Glutamatergic neuron (in vitro differentiated cells): ENCODE measurements around the gene OLA1. TPM values are rescaled to one million over a fixed set of nuclear protein-coding genes. Genes with fewer than 3 reads are reported as not detected.

ENCODE experiments used
- DNase-seq: peaks from one replicate; pipeline ENCODE4 v3.0.0; 2022
- H3K27ac Mint-ChIP-seq: one replicate; pipeline ENCODE4 v1.8.0; 2020; ENCODE audit warnings: mild to moderate bottlenecking, mixed read lengths, inconsistent platforms; ENCODE audit not compliant: unreplicated experiment
- H3K27me3 Mint-ChIP-seq: one replicate; pipeline ENCODE4 v1.8.0; 2020; ENCODE audit warnings: mild to moderate bottlenecking, moderate library complexity, mixed read lengths, inconsistent platforms; ENCODE audit not compliant: unreplicated experiment
- H3K36me3 Mint-ChIP-seq: one replicate; pipeline ENCODE4 v1.8.0; 2020; ENCODE audit warnings: mild to moderate bottlenecking, mixed read lengths, inconsistent platforms; ENCODE audit not compliant: unreplicated experiment
- H3K4me1 Mint-ChIP-seq: one replicate; pipeline ENCODE4 v1.8.0; 2020; ENCODE audit warnings: mild to moderate bottlenecking, low read depth, mixed read lengths, inconsistent platforms; ENCODE audit not compliant: unreplicated experiment
- H3K4me3 Mint-ChIP-seq: one replicate; pipeline ENCODE4 v1.8.0; 2020; ENCODE audit warnings: mild to moderate bottlenecking, mixed read lengths, inconsistent platforms; ENCODE audit not compliant: unreplicated experiment
- H3K9me3 Mint-ChIP-seq: one replicate; pipeline ENCODE4 v1.8.0; 2020; ENCODE audit warnings: mild to moderate bottlenecking, moderate library complexity, mixed read lengths, inconsistent platforms; ENCODE audit not compliant: unreplicated experiment
- CTCF ChIP-seq: fragments of 200-600 bp; sonication (generic); IDR thresholded peaks from one replicate; pipeline ENCODE4 v1.5.0; 2021; ENCODE audit not compliant: partially characterized antibody, unreplicated experiment
- total RNA-seq: library from RNA; stranded (reverse); fragmentation: NEBNext Ultra II Directional; extraction: Animal tissue kit (Norgen Biotek cat#: 25700); gene quantifications from one replicate; pipeline ENCODE4 v1.2.1, GENCODE V29; 2021; ENCODE audit not compliant: unreplicated experiment

OLA1 gene
- total RNA-seq, 1 donor from 2014 or later, result 96.2 TPM

GRCh38 chr2:174177316-174177890, 70.9 kb downstream of the OLA1 start:
- Mint-ChIP-seq H3K4me3 (no peak overlapping the region), H3K4me1 (no peaks in the 10 kb centered on the region), H3K36me3 (peaks cover 24% of the 10 kb centered on the region), H3K9me3 (no peaks in the 10 kb centered on the region), H3K27ac (no peak overlapping the region), H3K27me3 (no peaks in the 10 kb centered on the region)
- no peak for TF ChIP-seq CTCF
- DNase-seq, result no peak

- Mint-ChIP-seq H3K4me1 (no peaks in the 10 kb centered on the region), H3K9me3 (no peaks in the 10 kb centered on the region), H3K4me3 (no peak overlapping the region), H3K27ac (no peak overlapping the region), H3K27me3 (no peaks in the 10 kb centered on the region), H3K36me3 (peaks cover 24% of the 10 kb centered on the region)
- DNase-seq, result no peak
- TF ChIP-seq CTCF, result no peak
Observed at GRCh38 chr2:174176898-174177297, 71.4 kb downstream of the OLA1 start.

- H3K9me3 Mint-ChIP-seq, result no peaks in the 10 kb centered on the region
- no peak overlapping the region for H3K4me3 Mint-ChIP-seq
- H3K27me3 Mint-ChIP-seq, result no peaks in the 10 kb centered on the region
- no peak for DNase-seq
- H3K36me3 Mint-ChIP-seq, result peaks cover 24% of the 10 kb centered on the region
- no peak for TF ChIP-seq CTCF
- H3K4me1 Mint-ChIP-seq, result no peaks in the 10 kb centered on the region
- H3K27ac Mint-ChIP-seq, result no peak overlapping the region
Observed at GRCh38 chr2:174174741-174175140, 73.6 kb downstream of the OLA1 start.

- peaks cover 4% of the 10 kb centered on the region for H3K9me3 Mint-ChIP-seq
- H3K4me1 Mint-ChIP-seq, result no peaks in the 10 kb centered on the region
- H3K27me3 Mint-ChIP-seq, result no peaks in the 10 kb centered on the region
- peaks cover 38% of the 10 kb centered on the region for H3K36me3 Mint-ChIP-seq
- no peak overlapping the region for H3K4me3 Mint-ChIP-seq
- TF ChIP-seq CTCF, result no peak
- DNase-seq, result no peak
- no peak overlapping the region for H3K27ac Mint-ChIP-seq
Observed at GRCh38 chr2:174172802-174173355, 75.5 kb downstream of the OLA1 start.

- no peak overlapping the region for H3K4me3 Mint-ChIP-seq
- TF ChIP-seq CTCF, result no peak
- no peaks in the 10 kb centered on the region for H3K27me3 Mint-ChIP-seq
- H3K27ac Mint-ChIP-seq, result no peak overlapping the region
- peaks cover 4% of the 10 kb centered on the region for H3K9me3 Mint-ChIP-seq
- no peaks in the 10 kb centered on the region for H3K4me1 Mint-ChIP-seq
- no peak for DNase-seq
- H3K36me3 Mint-ChIP-seq, result peaks cover 38% of the 10 kb centered on the region
Observed at GRCh38 chr2:174171686-174172445, 76.5 kb downstream of the OLA1 start.
